ENCODE data around the gene ACKR2. TPM values are rescaled to one million over a fixed set of nuclear protein-coding genes. Genes with fewer than 3 reads are reported as not detected.
"Not testable (repeated sequence)": the region's sequence is repeated elsewhere in the genome, so short reads cannot be mapped to it uniquely, and the experiment has no call there.

Gene ACKR2
- total RNA-seq, 1 experiment from 2014 or later, result 0.61 TPM

GRCh38 chr3:42880601-42881451 lies 71.6 kb downstream of the ACKR2 start:
- DNase-seq (ENCODE audit: unreplicated experiment), result peak; percentile 74
- peak overlapping the region; percentile 21 for H3K27ac Mint-ChIP-seq (ENCODE audit: low read depth, unreplicated experiment)
- intact Hi-C loops (cut with micrococcal nuclease), result loop anchor here (1.0 to 5.0 kb wide), 5 partner anchors 50 to 379 kb away; partner anchors contain the start of gene VIPR1
- CTCF ChIA-PET, result interaction anchor here (0.5 to 2.4 kb wide), 23 partner anchors 9 to 634 kb away, joined by 3 to 15 read pairs (median 3); no protein-coding TSS in a partner anchor
- POLR2A ChIA-PET, result interaction anchor here (0.6 kb wide), 1 partner anchor 273 kb away, joined by 3 read pairs; no protein-coding TSS in a partner anchor
- H3K27me3 Mint-ChIP-seq (ENCODE audit: insufficient read depth, unreplicated experiment), result peaks cover 12% of the 10 kb centered on the region
- H3K4me1 Mint-ChIP-seq (ENCODE audit: insufficient read depth, unreplicated experiment), result peaks cover 6% of the 10 kb centered on the region
- no peaks in the 10 kb centered on the region for H3K36me3 Mint-ChIP-seq (ENCODE audit: insufficient read depth, unreplicated experiment)
- no peaks in the 10 kb centered on the region for H3K9me3 Mint-ChIP-seq (ENCODE audit: unreplicated experiment)
- BruUV-seq (replicated peaks), result no TSS peak
- H3K4me3 Mint-ChIP-seq (ENCODE audit: unreplicated experiment), result peak overlapping the region; percentile 63
- TF ChIP-seq CTCF (IDR thresholded peaks at IDR 0.05; ENCODE audit: unreplicated experiment), result peak; percentile 88

GRCh38 chr3:42883251-42883930 lies 74.1 kb downstream of the ACKR2 start:
- H3K27ac Mint-ChIP-seq (ENCODE audit: low read depth, unreplicated experiment); POLR2A ChIA-PET; H3K36me3 Mint-ChIP-seq (ENCODE audit: insufficient read depth, unreplicated experiment); CTCF ChIA-PET; DNase-seq (ENCODE audit: unreplicated experiment); H3K9me3 Mint-ChIP-seq (ENCODE audit: unreplicated experiment); BruUV-seq (replicated peaks); H3K4me1 Mint-ChIP-seq (ENCODE audit: insufficient read depth, unreplicated experiment); H3K4me3 Mint-ChIP-seq (ENCODE audit: unreplicated experiment): not testable (repeated sequence)
- peaks cover 23% of the 10 kb centered on the region for H3K27me3 Mint-ChIP-seq (ENCODE audit: insufficient read depth, unreplicated experiment)
- intact Hi-C loops (cut with micrococcal nuclease), result loop anchor here (5.0 kb wide), 2 partner anchors 336 to 381 kb away; partner anchors contain the start of gene VIPR1

DNA sequence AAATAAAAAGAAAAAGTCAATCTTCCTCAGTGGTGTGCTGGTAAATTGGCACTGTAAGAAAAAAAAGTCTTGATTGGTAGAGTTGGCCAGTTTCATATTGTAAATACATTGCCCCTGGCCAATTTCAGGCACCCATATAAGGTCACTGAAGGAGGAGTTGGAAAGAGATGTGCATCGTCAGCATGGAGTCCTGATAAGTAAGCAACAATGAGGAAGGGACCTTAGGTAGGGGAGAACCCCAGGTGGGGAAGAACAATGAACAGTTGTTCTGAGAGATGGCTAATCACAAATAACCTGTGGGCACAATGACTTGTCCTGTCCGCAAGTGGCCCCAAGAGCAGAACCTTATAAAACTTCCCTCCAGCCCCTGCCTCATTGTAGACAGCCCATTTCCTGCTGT lies 75.1 kb downstream of the ACKR2 start:
- no peak for TF ChIP-seq CTCF (IDR thresholded peaks at IDR 0.05; ENCODE audit: unreplicated experiment)
- H3K4me1 Mint-ChIP-seq (ENCODE audit: insufficient read depth, unreplicated experiment), result peaks cover 6% of the 10 kb centered on the region
- DNase-seq (ENCODE audit: unreplicated experiment), result no peak
- H3K9me3 Mint-ChIP-seq (ENCODE audit: unreplicated experiment), result no peaks in the 10 kb centered on the region
- no TSS peak for BruUV-seq (replicated peaks)
- ChIA-PET CTCF (no interaction called here), POLR2A (no interaction called here)
- H3K27ac Mint-ChIP-seq (ENCODE audit: low read depth, unreplicated experiment), result no peak overlapping the region
- no peak overlapping the region for H3K4me3 Mint-ChIP-seq (ENCODE audit: unreplicated experiment)
- intact Hi-C loops (cut with micrococcal nuclease), result loop anchor here (5.0 kb wide), 2 partner anchors 337 to 382 kb away; partner anchors contain the start of gene VIPR1
- H3K27me3 Mint-ChIP-seq (ENCODE audit: insufficient read depth, unreplicated experiment), result peaks cover 32% of the 10 kb centered on the region
- H3K36me3 Mint-ChIP-seq (ENCODE audit: insufficient read depth, unreplicated experiment), result no peaks in the 10 kb centered on the region

GRCh38 chr3:42886294-42886822 lies 77.1 kb downstream of the ACKR2 start:
- H3K36me3 Mint-ChIP-seq (ENCODE audit: insufficient read depth, unreplicated experiment), result no peaks in the 10 kb centered on the region
- intact Hi-C loops (cut with micrococcal nuclease), result no loop called here
- H3K4me3 Mint-ChIP-seq (ENCODE audit: unreplicated experiment), result no peak overlapping the region
- TF ChIP-seq CTCF (IDR thresholded peaks at IDR 0.05; ENCODE audit: unreplicated experiment), result no peak
- H3K27me3 Mint-ChIP-seq (ENCODE audit: insufficient read depth, unreplicated experiment), result peaks cover 35% of the 10 kb centered on the region
- ChIA-PET CTCF (no interaction called here), POLR2A (no interaction called here)
- H3K9me3 Mint-ChIP-seq (ENCODE audit: unreplicated experiment), result no peaks in the 10 kb centered on the region
- no peak for DNase-seq (ENCODE audit: unreplicated experiment)
- H3K27ac Mint-ChIP-seq (ENCODE audit: low read depth, unreplicated experiment), result no peak overlapping the region
- no TSS peak for BruUV-seq (replicated peaks)
- peaks cover under 1% of the 10 kb centered on the region for H3K4me1 Mint-ChIP-seq (ENCODE audit: insufficient read depth, unreplicated experiment)

All from MCF 10A (cell line).